Measurements from ENCODE around the gene DECR2. TPM values are rescaled to one million over a fixed set of nuclear protein-coding genes. Genes with fewer than 3 reads are reported as not detected.

DECR2 gene
- total RNA-seq, 4 donors from 2014 or later = 17.0 to 23.3 (median 18.8) TPM

GRCh38 chr16:370443-370842, 31.2 kb upstream of the DECR2 start, which contains the start of gene MRPL28:
Gene MRPL28 (minus strand): TSS chr16:370538. CDS start chr16:370218, 320 bp downstream.
- H3K27me3 ChIP-seq = no peaks in the 10 kb centered on the region
- H3K36me3 ChIP-seq = peaks cover 0 to 51% of the 10 kb centered on the region in 2 donors
- DNase-seq (peak; percentile 92 to 95), ATAC-seq (peak; percentile 99)
- intact Hi-C loops (cut with DNase I; ENCODE audit: low total_unique reads) = loop anchor here (1.0 kb wide), 1 partner anchor 18 kb away; the partner anchor contains the start of gene AXIN1
- in situ Hi-C loops (cut with MboI; ENCODE audit: low sequenced_read_pairs in 4 of 4) = no loop called here
- TF ChIP-seq, protein P1, sequence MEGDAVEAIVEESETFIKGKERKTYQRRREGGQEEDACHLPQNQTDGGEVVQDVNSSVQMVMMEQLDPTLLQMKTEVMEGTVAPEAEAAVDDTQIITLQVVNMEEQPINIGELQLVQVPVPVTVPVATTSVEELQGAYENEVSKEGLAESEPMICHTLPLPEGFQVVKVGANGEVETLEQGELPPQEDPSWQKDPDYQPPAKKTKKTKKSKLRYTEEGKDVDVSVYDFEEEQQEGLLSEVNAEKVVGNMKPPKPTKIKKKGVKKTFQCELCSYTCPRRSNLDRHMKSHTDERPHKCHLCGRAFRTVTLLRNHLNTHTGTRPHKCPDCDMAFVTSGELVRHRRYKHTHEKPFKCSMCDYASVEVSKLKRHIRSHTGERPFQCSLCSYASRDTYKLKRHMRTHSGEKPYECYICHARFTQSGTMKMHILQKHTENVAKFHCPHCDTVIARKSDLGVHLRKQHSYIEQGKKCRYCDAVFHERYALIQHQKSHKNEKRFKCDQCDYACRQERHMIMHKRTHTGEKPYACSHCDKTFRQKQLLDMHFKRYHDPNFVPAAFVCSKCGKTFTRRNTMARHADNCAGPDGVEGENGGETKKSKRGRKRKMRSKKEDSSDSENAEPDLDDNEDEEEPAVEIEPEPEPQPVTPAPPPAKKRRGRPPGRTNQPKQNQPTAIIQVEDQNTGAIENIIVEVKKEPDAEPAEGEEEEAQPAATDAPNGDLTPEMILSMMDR (IDR thresholded peaks at IDR 0.05 in 4 of 5, conservative IDR thresholded peaks at IDR 0.05 in 1 of 5) = no peak
- peak in 1 of 2 donors; percentile 55 for TF ChIP-seq POLR2A (IDR thresholded peaks at IDR 0.05)
- H3K27ac ChIP-seq = peak within 1 kb of the TSS; percentile 71 to 88 (median 84)
- peak within 1 kb of the TSS; percentile 38 to 66 (median 59) for H3K4me3 ChIP-seq
- H3K9me3 ChIP-seq = no peaks in the 10 kb centered on the region
- H3K4me1 ChIP-seq = peaks cover 12 to 14% of the 10 kb centered on the region in 2 donors

DNA sequence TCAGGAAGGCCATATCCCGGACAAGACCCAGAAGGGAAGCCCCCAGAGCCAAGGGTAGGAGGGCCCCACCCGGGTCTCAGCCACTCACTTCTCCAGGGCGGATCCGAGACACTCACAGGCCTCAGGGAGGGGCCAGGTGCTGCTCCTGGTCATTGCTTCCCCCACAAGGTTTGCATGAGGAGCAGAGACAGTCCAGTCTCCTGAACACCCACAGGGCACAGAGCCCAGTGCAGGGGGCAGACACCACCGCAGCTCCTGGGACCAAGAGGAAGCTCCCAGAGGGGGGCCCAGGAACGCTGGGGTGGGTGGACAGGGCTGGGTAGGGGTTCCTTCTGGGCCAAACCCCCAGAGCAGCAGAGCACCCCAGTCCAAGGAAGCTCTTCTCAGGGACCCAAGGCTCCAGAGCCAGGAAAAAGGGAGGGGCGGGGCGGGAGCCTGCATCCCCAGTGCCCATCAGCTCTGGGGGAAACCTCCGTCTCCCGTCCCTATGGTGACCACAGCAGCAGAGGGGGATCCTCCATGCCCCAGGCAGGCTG, 30.6 kb upstream of the DECR2 start:
- H3K36me3 ChIP-seq = peaks cover 0 to 55% of the 10 kb centered on the region in 2 donors
- peak overlapping the region in 3 of 4 donors; percentile 38 to 66 (median 57) for H3K4me3 ChIP-seq
- H3K27me3 ChIP-seq = no peaks in the 10 kb centered on the region
- peak overlapping the region; percentile 71 to 88 (median 84) for H3K27ac ChIP-seq
- no peak for TF ChIP-seq POLR2A (IDR thresholded peaks at IDR 0.05)
- TF ChIP-seq, protein P1 (IDR thresholded peaks at IDR 0.05 in 4 of 5, conservative IDR thresholded peaks at IDR 0.05 in 1 of 5) = no peak
- no peak for ATAC-seq
- in situ Hi-C loops (cut with MboI; ENCODE audit: low sequenced_read_pairs in 4 of 4) = no loop called here
- peaks cover 12 to 14% of the 10 kb centered on the region in 2 donors for H3K4me1 ChIP-seq
- intact Hi-C loops (cut with DNase I; ENCODE audit: low total_unique reads) = loop anchor here (1.0 kb wide), 1 partner anchor 19 kb away; the partner anchor contains the start of gene AXIN1
- no peaks in the 10 kb centered on the region for H3K9me3 ChIP-seq
- DNase-seq = no peak

GRCh38 chr16:371515-372301, 30.0 kb upstream of the DECR2 start:
- ATAC-seq (no peak), DNase-seq (no peak)
- in situ Hi-C loops (cut with MboI; ENCODE audit: low sequenced_read_pairs in 4 of 4) = no loop called here

DNA sequence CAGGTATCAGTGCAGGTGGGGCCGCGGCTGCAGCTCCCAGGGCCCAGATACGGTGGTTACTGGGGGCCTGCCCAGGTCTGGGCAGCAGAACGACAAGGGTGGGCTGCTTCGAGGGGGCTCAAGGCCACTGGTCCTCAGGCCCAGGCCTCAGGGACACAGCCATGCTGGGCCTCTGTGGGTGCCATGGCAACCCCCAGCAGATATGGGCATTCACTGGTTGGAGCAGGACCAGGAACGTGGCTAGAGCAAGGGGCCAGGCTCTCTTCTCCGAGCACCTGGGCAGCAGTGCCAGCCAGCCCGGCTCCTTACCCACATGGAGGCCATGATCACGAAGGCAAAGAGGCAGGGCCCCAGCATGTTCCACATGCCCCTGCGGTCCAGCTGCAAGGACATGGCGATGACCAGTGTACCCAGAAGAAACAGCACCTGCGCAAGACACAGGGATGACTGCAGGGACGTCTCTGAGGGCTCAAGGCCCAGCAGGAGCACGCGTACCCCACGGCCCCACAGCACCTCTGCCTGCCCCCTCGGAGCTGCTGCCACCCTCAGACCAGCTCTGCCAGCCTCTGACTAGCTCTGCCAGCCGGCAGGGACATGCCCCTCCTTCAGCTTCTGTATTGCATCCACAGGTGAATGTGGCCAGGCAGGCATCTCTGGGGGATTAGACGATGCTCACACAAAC, 29.2 kb upstream of the DECR2 start:
- peaks cover 0 to 57% of the 10 kb centered on the region in 2 donors for H3K36me3 ChIP-seq

More at GRCh38 chr16:371515-372301, 30.0 kb upstream of the DECR2 start:
- TF ChIP-seq, protein P1 (IDR thresholded peaks at IDR 0.05 in 4 of 5, conservative IDR thresholded peaks at IDR 0.05 in 1 of 5) = no peak
- no peak for TF ChIP-seq POLR2A (IDR thresholded peaks at IDR 0.05)
- no peak overlapping the region for H3K4me3 ChIP-seq
- H3K27me3 ChIP-seq = no peaks in the 10 kb centered on the region
- peaks cover 12 to 14% of the 10 kb centered on the region in 2 donors for H3K4me1 ChIP-seq
- no peak overlapping the region for H3K27ac ChIP-seq
- peaks cover 0 to 57% of the 10 kb centered on the region in 2 donors for H3K36me3 ChIP-seq
- intact Hi-C loops (cut with DNase I; ENCODE audit: low total_unique reads) = no loop called here
- H3K9me3 ChIP-seq = no peaks in the 10 kb centered on the region

More for the DNA sequence above, 29.2 kb upstream of the DECR2 start:
- intact Hi-C loops (cut with DNase I; ENCODE audit: low total_unique reads) = no loop called here
- no peak overlapping the region for H3K4me3 ChIP-seq
- TF ChIP-seq POLR2A (IDR thresholded peaks at IDR 0.05) = no peak
- TF ChIP-seq, protein P1 (IDR thresholded peaks at IDR 0.05 in 4 of 5, conservative IDR thresholded peaks at IDR 0.05 in 1 of 5) = no peak
- in situ Hi-C loops (cut with MboI; ENCODE audit: low sequenced_read_pairs in 4 of 4) = no loop called here
- DNase-seq (no peak), ATAC-seq (no peak)
- no peaks in the 10 kb centered on the region for H3K27me3 ChIP-seq
- no peak overlapping the region for H3K27ac ChIP-seq
- no peaks in the 10 kb centered on the region for H3K9me3 ChIP-seq
- peaks cover 12 to 14% of the 10 kb centered on the region in 2 donors for H3K4me1 ChIP-seq

Data from gastrocnemius medialis (tissue), 4 donors.